Activated naive CD8-positive, alpha-beta T cell treated with anti-CD3 and anti-CD28 coated beads, Interleukin-2, amount 10 ng/mL, durations not matched to agents 7 days and 5 days (primary cell): Measurements from ENCODE around the gene MLLT10. TPM values are rescaled to one million over a fixed set of nuclear protein-coding genes. Genes with fewer than 3 reads are reported as not detected.
A peak's percentile ranks its signal among the peaks of the same experiment; 100 is the strongest.

Experiments used
- ATAC-seq: fragments of 150-1000 bp; cut with Tn5 transposase; one replicate; pipeline ENCODE4 v1.10.0; 2021; ENCODE audit warnings: low read depth, moderate library complexity
- POLR2A ChIA-PET: fragments of 350-600 bp; sonication (Branson Sonifier 250); formaldehyde crosslinking; loops from one replicate; lab custom pipeline; 2021; ENCODE audit warnings: antibody characterized with exemption; lab: Charles Lee
- DNase-seq: peaks from one replicate; pipeline ENCODE4 v3.0.0; 2021
- H3K27ac Mint-ChIP-seq: one replicate; pipeline ENCODE4 v1.8.0; 2022; ENCODE audit warnings: mild to moderate bottlenecking, mixed read lengths
- H3K27me3 Mint-ChIP-seq: one replicate; pipeline ENCODE4 v1.8.0; 2022; ENCODE audit warnings: mild to moderate bottlenecking, moderate library complexity, mixed read lengths
- H3K36me3 Mint-ChIP-seq: one replicate; pipeline ENCODE4 v1.8.0; 2021; ENCODE audit warnings: mild to moderate bottlenecking, mixed read lengths
- H3K4me1 Mint-ChIP-seq: one replicate; pipeline ENCODE4 v1.8.0; 2021; ENCODE audit warnings: mixed read lengths
- H3K4me3 Mint-ChIP-seq: one replicate; pipeline ENCODE4 v1.8.0; 2022; ENCODE audit warnings: mild to moderate bottlenecking, moderate library complexity, mixed read lengths
- H3K9me3 Mint-ChIP-seq: one replicate; pipeline ENCODE4 v1.8.0; 2021; ENCODE audit warnings: mixed read lengths
- total RNA-seq, 2 experiments: library from RNA; stranded (reverse); gene quantifications; one replicate each; pipeline ENCODE4 v1.2.3, GENCODE V29; 2021

MLLT10 gene
- total RNA-seq, 2 experiments from 2014 or later, result 50.0 to 58.0 TPM

DNA sequence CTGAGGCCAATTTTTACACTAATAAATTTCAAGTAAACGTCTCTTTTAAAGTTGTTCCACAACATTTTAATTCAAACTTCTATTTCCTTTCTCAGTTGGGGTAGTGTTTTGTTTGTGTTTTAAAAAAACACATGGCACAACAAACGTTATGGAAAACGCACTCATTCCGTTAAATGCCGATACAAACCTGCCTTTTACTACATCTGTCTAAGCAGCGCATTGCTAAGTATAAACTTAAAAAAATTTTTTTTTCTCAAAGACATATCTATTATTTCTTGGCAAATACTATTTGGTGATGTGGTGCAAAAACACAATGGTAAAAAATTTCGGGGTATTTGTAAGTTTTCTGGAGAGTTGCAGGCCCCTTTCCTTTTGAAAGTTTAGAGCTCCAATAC lies 9.9 kb upstream of the MLLT10 start:
- Mint-ChIP-seq H3K27ac (no peak overlapping the region), H3K27me3 (peaks cover 69% of the 10 kb centered on the region), H3K36me3 (no peaks in the 10 kb centered on the region), H3K4me1 (peaks cover 35% of the 10 kb centered on the region), H3K9me3 (no peaks in the 10 kb centered on the region), H3K4me3 (no peak overlapping the region)
- no peak for DNase-seq
- POLR2A ChIA-PET, result no interaction called here
- no peak for ATAC-seq

DNA sequence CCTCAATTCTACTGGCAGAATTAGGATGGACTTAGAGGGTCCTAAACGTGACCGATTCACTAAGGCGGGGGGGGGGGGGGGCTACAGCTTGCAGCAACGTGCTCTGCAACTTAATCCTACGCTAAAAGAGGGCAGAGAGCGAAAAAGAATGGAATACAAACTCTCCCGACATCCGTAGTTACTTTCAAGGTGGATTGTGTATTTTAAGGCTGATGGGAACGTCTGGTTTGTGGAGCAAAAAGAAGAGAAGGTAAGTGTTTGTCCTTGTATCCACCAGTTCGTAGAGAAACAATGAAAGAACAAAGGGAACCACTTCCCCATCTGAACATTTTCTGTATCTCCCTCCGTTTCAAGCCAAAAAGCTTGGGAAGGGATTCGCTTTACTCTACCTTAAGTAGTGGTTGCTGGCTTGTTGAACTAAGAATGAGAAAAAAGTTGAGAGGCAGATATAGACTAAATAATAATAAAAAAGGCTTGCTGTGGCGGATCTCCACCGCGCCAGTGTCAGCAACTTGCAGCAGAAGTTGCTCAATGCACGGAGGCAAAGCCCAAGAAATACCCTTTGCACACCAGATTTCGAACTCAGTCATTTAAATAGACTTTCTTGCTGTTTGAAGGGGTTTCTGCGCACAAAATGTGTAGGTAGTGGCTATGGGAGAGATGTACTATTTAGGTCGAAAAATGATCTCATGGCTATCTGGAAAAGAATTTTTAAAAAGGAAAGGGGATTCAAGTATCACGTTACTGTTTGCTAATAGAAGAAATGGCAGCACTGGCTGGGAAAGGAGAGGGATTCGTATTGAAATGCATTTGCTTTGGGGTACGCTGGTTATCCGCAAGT lies 9.3 kb upstream of the MLLT10 start:
- no peaks in the 10 kb centered on the region for H3K36me3 Mint-ChIP-seq
- H3K4me1 Mint-ChIP-seq, result peaks cover 29% of the 10 kb centered on the region
- no peaks in the 10 kb centered on the region for H3K9me3 Mint-ChIP-seq
- H3K4me3 Mint-ChIP-seq, result peak overlapping the region; percentile 97
- POLR2A ChIA-PET, result interaction anchor here (0.6 to 1.2 kb wide), 7 partner anchors 10 to 1152 kb away, joined by 3 to 5 read pairs (median 3); no protein-coding TSS in a partner anchor
- peak overlapping the region; percentile 99 for H3K27ac Mint-ChIP-seq
- DNase-seq, result no peak
- ATAC-seq, result no peak
- peaks cover 68% of the 10 kb centered on the region for H3K27me3 Mint-ChIP-seq

DNA sequence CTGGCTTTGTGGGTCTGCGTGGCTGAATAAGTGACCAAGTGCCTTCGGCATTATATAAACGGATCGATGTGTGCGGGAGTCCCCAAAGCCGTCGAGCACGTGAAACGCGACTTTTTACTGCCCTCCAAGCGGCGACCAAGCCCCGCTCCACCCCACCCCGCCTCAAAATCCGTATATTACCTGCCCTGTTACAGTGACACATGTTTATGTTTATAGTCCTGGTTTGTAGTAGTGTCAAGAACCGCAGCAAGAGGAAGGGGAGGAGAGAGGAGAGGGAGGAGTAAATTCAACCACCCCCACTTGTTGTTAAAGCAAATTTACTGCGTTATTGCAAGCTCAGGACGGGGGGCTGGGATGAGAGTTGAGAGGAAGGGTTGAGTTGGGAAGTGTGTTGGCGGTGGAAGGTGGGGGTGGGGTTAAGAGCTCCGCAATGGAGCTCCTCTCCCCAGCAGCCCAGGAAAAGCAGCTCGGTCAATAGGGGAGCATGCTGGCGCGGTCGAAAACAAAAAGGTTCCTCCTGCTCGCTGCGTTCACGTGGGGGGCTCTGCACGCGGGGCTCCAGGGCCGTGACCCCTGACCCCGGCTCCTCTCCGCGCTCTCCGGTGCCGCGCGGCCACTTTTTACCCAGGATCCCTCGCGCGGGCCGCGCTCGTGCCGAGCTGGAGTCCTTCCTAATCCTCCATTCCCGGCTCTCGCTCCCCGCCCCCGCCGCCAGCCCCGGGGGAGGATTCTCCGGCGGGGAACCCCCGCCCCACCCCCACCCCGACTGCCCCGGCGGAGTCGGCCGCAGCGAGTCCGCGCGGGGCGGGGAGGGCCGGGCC lies 8.5 kb upstream of the MLLT10 start, which contains the start of gene SKIDA1:
TSS of gene SKIDA1 (minus strand) at position 316 of the 821 bp plus-strand sequence. CDS start 7,860 bp downstream, outside the sequence.
- POLR2A ChIA-PET, result interaction anchor here (0.6 to 1.2 kb wide), 6 partner anchors 11 to 1151 kb away, joined by 3 to 5 read pairs (median 3); no protein-coding TSS in a partner anchor
- peak within 1 kb of the TSS; percentile 97 for H3K4me3 Mint-ChIP-seq
- H3K36me3 Mint-ChIP-seq, result no peaks in the 10 kb centered on the region
- H3K9me3 Mint-ChIP-seq, result no peaks in the 10 kb centered on the region
- peaks cover 67% of the 10 kb centered on the region for H3K27me3 Mint-ChIP-seq
- peak within 1 kb of the TSS; percentile 99 for H3K27ac Mint-ChIP-seq
- H3K4me1 Mint-ChIP-seq, result peaks cover 23% of the 10 kb centered on the region
- peak; percentile 63 for ATAC-seq
- peak; percentile 79 for DNase-seq

DNA sequence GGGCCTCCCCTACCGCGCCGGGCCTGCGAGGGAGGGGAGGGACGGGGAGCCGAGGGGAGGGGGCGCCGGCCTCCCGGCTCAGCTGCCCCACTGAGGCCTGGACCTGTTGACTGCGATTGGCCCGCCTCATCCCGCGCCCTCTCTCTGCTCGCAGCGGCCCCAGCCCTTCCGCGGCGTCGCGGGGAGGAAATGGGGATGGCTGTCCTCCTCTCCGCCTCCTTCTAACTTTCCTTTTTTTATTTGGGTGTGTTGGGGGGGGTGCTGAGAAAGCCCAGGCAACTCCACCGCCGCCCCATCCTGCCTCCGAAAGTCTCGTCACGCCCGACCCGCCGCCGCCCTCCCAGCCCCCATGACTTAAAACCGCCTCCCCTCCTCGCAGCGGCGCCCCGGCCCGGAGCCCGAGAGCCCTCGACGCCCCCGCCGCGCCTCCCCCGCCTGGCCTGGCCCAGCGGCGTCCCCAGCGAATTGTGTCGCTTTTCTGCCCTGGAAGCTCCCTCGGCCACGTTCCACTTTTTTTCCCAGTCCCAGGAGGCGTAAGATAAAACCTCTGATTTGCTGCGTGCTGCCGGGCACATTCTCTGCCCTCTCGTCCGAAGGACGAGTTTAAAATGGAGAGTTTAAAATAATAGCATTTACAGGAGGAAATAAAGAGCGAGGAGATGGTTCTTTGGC lies 7.7 kb upstream of the MLLT10 start:
- peak; percentile 56 for ATAC-seq
- Mint-ChIP-seq H3K4me1 (peaks cover 22% of the 10 kb centered on the region), H3K9me3 (no peaks in the 10 kb centered on the region), H3K27me3 (peaks cover 63% of the 10 kb centered on the region), H3K36me3 (no peaks in the 10 kb centered on the region), H3K27ac (peak overlapping the region; percentile 92), H3K4me3 (peak overlapping the region; percentile 84)
- peak; percentile 69 for DNase-seq
- POLR2A ChIA-PET, result interaction anchor here (1.1 to 1.2 kb wide), 3 partner anchors 12 to 31 kb away, joined by 3 to 4 read pairs (median 3); no protein-coding TSS in a partner anchor

DNA sequence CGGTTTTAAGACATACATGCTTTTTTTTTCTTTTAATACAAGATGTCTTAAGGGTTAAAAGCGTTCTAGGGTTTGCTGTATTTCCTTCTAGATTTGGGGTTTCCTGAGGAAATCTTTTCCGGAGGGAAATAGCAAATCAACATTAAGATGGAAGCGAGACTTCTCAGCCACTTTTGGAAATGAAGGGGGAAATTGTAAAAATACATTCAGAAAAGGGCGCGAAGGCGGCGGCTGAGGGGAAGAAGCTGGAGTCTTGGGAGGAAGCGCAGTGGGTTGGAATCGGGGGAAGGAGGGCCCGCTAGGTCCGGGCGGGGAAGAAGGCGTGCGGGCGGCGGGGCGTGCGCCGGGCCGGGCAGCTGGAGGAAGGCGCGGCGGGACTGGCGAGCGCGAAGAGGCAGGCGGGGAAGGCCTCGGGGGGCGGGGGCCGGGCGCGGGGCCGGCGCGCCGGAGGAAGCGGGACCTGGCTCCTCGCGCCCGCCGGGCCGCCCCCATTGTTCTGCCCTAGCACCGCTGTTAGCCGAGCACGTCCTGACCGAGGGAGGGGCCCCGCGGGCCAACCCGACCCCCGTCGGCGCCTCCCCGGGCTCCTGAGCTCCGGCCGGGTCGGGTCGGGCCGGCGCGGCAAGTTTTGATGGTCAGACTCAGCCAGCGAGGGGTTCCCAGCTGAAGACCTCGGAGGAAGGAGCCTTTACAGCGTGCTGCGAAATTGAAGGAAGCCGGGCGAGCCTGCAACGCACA lies 7.0 kb upstream of the MLLT10 start:
- POLR2A ChIA-PET, result interaction anchor here (0.7 kb wide), 1 partner anchor 9 kb away, joined by 4 read pairs; no protein-coding TSS in a partner anchor
- peak; percentile 60 for DNase-seq

DNA sequence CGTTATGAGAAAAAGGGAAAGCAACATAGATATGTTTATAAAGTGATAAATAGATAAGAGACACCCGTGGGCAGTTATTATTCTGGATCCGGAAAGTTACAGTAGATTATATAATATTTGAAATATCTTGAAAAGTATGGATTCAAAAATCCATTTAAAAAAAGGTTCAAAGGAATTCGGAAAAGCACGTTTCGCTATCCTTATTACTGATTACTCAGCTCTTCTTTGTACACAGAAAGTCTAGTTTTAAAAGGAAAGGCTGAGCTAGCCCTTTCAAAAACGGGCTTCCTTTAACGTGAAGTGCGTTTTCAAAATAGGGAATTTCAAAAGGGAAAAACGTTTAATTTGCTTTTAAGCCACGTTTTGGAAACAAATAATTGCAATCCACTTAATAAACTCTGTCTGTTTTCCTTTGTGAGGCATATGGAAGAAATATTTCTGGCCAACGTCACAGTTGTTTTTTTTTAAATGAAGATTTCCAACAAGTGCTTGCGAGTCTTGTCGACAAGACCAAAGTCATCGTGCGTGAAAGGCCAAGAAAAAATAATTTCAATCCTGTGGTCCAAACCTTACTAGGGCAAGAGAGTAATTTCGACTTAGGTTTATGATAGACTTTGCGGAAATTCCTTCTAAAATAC lies 6.3 kb upstream of the MLLT10 start:
- DNase-seq (no peak), ATAC-seq (no peak)
- POLR2A ChIA-PET, result interaction anchor here (0.7 kb wide), 1 partner anchor 9 kb away, joined by 4 read pairs; no protein-coding TSS in a partner anchor
- Mint-ChIP-seq H3K27me3 (peaks cover 53% of the 10 kb centered on the region), H3K4me1 (peaks cover 24% of the 10 kb centered on the region), H3K9me3 (no peaks in the 10 kb centered on the region), H3K4me3 (peak overlapping the region; percentile 73), H3K36me3 (no peaks in the 10 kb centered on the region), H3K27ac (no peak overlapping the region)

More for the DNA sequence above, 7.0 kb upstream of the MLLT10 start:
- Mint-ChIP-seq H3K9me3 (no peaks in the 10 kb centered on the region), H3K27ac (peak overlapping the region; percentile 92), H3K36me3 (no peaks in the 10 kb centered on the region), H3K27me3 (peaks cover 57% of the 10 kb centered on the region), H3K4me1 (peaks cover 22% of the 10 kb centered on the region), H3K4me3 (peak overlapping the region; percentile 84)
- peak; percentile 38 for ATAC-seq

DNA sequence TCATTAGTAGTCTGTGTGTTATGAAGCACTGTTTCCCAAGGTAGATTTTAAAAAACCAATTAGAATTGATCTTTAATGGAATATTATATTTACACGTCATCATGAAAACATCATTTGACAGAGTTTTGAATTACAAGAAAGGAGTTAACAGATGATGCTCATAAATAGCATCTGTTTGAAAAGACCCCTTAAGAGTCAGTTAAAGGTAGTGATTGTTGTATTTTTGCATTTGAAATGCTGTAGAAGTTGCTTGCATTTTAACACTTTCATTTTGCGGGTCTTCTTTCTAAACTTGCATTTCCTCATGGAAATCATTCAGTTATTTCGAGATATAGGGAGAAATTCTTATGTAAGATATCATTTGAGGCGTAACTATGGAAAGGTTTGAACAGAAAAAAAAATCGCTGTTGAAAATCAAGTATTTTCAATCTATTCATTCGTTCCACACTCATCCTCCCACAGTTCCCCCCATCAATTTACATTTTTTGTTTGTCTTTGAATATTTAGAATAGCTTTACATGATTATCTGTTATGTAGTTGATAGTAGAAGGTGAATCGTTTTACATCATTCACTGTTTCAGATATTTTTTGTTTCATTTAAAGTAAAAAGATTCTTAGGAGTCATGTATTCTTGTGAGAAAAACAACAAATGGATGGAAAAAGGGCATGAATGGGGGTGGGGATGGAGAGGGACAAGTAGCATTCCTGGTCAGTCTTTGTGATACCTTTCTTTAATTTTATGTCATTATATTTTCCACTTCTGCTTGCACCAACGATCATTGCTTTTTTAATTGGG lies 5.6 kb upstream of the MLLT10 start:
- no peak overlapping the region for H3K4me3 Mint-ChIP-seq

DNA sequence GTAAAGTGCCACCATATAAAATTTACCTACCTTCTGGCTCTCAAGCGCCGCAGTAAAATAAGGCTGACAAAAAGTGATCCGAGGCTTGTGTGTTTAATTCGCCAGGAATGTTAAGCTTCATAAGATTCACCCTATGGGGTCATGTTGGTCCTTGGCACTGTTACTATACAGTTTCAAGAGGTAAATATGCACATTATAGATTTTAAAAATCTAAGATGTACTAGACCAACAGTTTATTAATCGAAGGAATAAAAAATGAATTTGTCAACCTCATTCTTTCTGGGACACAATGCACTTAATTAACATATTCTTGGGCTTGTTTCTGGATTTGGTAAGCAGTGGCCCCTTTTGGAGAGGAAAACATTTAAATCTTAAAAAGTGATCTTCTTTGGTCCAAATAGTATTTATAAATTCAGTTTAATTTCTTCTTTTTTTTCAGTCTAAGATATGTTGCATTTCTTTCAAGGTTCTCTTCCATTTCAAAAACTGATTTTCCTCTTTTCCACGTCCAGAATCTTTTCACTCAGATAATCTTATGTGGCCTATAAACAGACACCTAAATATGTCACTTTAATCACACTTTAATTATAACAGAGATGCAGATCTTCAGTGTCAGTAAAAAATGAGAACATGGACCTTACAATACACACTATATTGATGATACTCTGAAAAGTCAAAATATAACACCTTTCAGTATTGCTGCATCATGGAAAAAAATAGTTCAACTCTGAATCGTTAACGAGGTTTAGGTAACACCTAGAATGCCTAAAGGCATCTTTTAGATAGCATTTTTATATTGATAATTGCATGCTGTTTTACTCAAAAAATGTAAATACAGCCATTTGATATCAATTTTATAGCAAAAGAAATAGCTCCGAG lies 4.8 kb upstream of the MLLT10 start:
- Mint-ChIP-seq H3K9me3 (no peaks in the 10 kb centered on the region), H3K4me3 (no peak overlapping the region), H3K36me3 (no peaks in the 10 kb centered on the region), H3K4me1 (peaks cover 32% of the 10 kb centered on the region), H3K27me3 (peaks cover 44% of the 10 kb centered on the region), H3K27ac (no peak overlapping the region)
- POLR2A ChIA-PET, result interaction anchor here (0.6 kb wide), 1 partner anchor 74 kb away, joined by 3 read pairs; no protein-coding TSS in a partner anchor
- no peak for ATAC-seq
- no peak for DNase-seq

More for the DNA sequence above, 5.6 kb upstream of the MLLT10 start:
- Mint-ChIP-seq H3K27me3 (peaks cover 49% of the 10 kb centered on the region), H3K36me3 (no peaks in the 10 kb centered on the region), H3K4me1 (peaks cover 30% of the 10 kb centered on the region), H3K9me3 (no peaks in the 10 kb centered on the region), H3K27ac (no peak overlapping the region)
- POLR2A ChIA-PET, result no interaction called here
- ATAC-seq (no peak), DNase-seq (no peak)

DNA sequence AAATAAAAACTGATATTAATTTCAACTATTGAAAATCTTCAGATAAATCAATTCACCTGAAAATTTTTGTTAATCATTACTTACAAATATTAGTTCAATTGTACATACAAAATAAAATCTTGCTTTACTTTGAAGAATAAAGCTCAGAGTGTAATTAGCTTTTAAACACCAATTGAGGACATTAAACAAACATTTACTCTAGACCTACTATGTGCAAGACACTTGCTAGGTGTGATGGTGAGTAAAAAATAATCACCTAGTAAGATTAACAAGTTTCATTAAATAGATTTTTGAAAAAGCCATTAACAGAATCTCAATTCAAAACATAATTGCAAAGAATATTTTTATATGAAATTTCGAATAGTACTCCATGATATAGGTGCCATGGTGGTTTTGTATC lies 3.9 kb upstream of the MLLT10 start:
- Mint-ChIP-seq H3K36me3 (no peaks in the 10 kb centered on the region), H3K27me3 (peaks cover 37% of the 10 kb centered on the region), H3K27ac (no peak overlapping the region), H3K9me3 (no peaks in the 10 kb centered on the region), H3K4me3 (no peak overlapping the region), H3K4me1 (peaks cover 24% of the 10 kb centered on the region)
- ATAC-seq (no peak), DNase-seq (no peak)
- POLR2A ChIA-PET, result interaction anchor here (0.6 kb wide), 1 partner anchor 73 kb away, joined by 3 read pairs; no protein-coding TSS in a partner anchor

DNA sequence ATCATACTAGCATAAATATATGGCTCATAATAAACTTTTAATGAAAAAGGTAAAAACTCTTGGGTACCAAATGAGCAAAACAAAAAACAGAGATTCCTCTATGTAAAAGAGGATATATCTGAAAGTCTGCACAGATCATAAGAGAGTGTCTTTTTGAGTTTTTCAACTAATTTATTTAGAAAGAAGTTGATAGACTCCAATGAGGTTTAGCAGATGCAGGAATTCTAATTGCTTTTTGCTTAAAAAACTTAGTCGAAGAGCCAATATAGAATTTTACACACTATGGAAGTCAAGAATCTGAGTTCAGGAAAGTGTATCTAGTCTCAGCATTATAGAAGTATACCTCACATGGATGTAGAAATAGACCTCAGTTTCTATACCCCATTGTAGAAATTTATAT lies 3.4 kb upstream of the MLLT10 start:
- H3K4me3 Mint-ChIP-seq, result no peak overlapping the region
- peaks cover 35% of the 10 kb centered on the region for H3K27me3 Mint-ChIP-seq
- H3K27ac Mint-ChIP-seq, result no peak overlapping the region
- H3K36me3 Mint-ChIP-seq, result peaks cover 2% of the 10 kb centered on the region
- no peak for DNase-seq
- no peaks in the 10 kb centered on the region for H3K9me3 Mint-ChIP-seq
- ATAC-seq, result no peak
- H3K4me1 Mint-ChIP-seq, result peaks cover 24% of the 10 kb centered on the region
- POLR2A ChIA-PET, result no interaction called here
